ENCODE results near the gene TIAM2. TPM values are rescaled to one million over a fixed set of nuclear protein-coding genes. Genes with fewer than 3 reads are reported as not detected.

Gene TIAM2
- total RNA-seq, 2 donors from 2014 or later = 4.7 to 5.0 TPM

GRCh38 chr6:155297669-155298068 is 302.6 kb downstream of the TIAM2 start:
- H3K27ac Mint-ChIP-seq = peak overlapping the region; percentile 47
- H3K4me1 Mint-ChIP-seq = peaks cover 5% of the 10 kb centered on the region
- no peaks in the 10 kb centered on the region for H3K9me3 Mint-ChIP-seq
- peaks cover 85% of the 10 kb centered on the region for H3K36me3 Mint-ChIP-seq (ENCODE audit: low read depth)
- no peak for ATAC-seq (replicated peaks)
- H3K27me3 Mint-ChIP-seq = no peaks in the 10 kb centered on the region
- no peak overlapping the region for H3K4me3 Mint-ChIP-seq

GRCh38 chr6:155301867-155302266 is 306.8 kb downstream of the TIAM2 start:
- ATAC-seq (replicated peaks) = no peak
- Mint-ChIP-seq H3K4me1 (peaks cover 10% of the 10 kb centered on the region), H3K36me3 (ENCODE audit: low read depth) (peaks cover 82% of the 10 kb centered on the region), H3K27ac (no peak overlapping the region), H3K27me3 (no peaks in the 10 kb centered on the region), H3K9me3 (no peaks in the 10 kb centered on the region), H3K4me3 (no peak overlapping the region)

GRCh38 chr6:155303361-155303870 is 308.3 kb downstream of the TIAM2 start:
- ATAC-seq (replicated peaks) = no peak
- no peaks in the 10 kb centered on the region for H3K9me3 Mint-ChIP-seq
- H3K4me3 Mint-ChIP-seq = no peak overlapping the region
- H3K36me3 Mint-ChIP-seq (ENCODE audit: low read depth) = peaks cover 82% of the 10 kb centered on the region
- no peak overlapping the region for H3K27ac Mint-ChIP-seq
- peaks cover 9% of the 10 kb centered on the region for H3K4me1 Mint-ChIP-seq
- no peaks in the 10 kb centered on the region for H3K27me3 Mint-ChIP-seq

- peak; percentile 24 for ATAC-seq (replicated peaks)
- Mint-ChIP-seq H3K4me3 (no peak overlapping the region), H3K27me3 (no peaks in the 10 kb centered on the region), H3K4me1 (peaks cover 14% of the 10 kb centered on the region), H3K36me3 (ENCODE audit: low read depth) (peaks cover 91% of the 10 kb centered on the region), H3K9me3 (no peaks in the 10 kb centered on the region), H3K27ac (no peak overlapping the region)
Measured at GRCh38 chr6:155306958-155307357, 311.8 kb downstream of the TIAM2 start.

Data from activated T-helper 17 cell treated with anti-CD3 and anti-CD28 coated beads, Interleukin-2, amount 50 U/mL, for 72 hours (primary cell).